ENCODE measurements around the gene TRABD2B. TPM values are rescaled to one million over a fixed set of nuclear protein-coding genes. Genes with fewer than 3 reads are reported as not detected.
A peak's percentile ranks its signal among the peaks of the same experiment; 100 is the strongest.

Gene TRABD2B
- polyA plus RNA-seq, 1 of the 3 experiments (the other 2 are of a cell fraction) = 0.03 TPM

- Histone ChIP-seq H3K9me3 (no peaks in the 10 kb centered on the region), H4K20me1 (ENCODE audit: insufficient read depth) (no peaks in the 10 kb centered on the region), H2AFZ (ENCODE audit: low read depth) (no peak overlapping the region), H3K4me1 (ENCODE audit: control insufficient read depth in 1 of 2, insufficient read depth in 2 of 2, low read depth in 1 of 2, low read length in 1 of 2) (peaks cover 0 to 3% of the 10 kb centered on the region in 2 experiments; a peak in 2 of 4 replicates), H3K27me3 (ENCODE audit: insufficient read depth) (no peaks in the 10 kb centered on the region), H3K4me2 (no peak overlapping the region), H3K4me3 (ENCODE audit: low read depth in 2 of 2, low read length in 1 of 2) (no peak overlapping the region), H3K9ac (no peak overlapping the region), H3K79me2 (ENCODE audit: insufficient read depth) (no peaks in the 10 kb centered on the region), H3K27ac (ENCODE audit: low read depth in 2 of 2, low read length in 1 of 2) (no peak overlapping the region), H3F3A (replicated peaks; ENCODE audit: insufficient read depth) (no peaks in the 10 kb centered on the region), H3K9me2 (no peaks in the 10 kb centered on the region), H3K36me3 (replicated peaks in 1 of 2; ENCODE audit: control insufficient read depth in 1 of 2, insufficient read depth in 2 of 2, low read length in 1 of 2) (no peaks in the 10 kb centered on the region)
- peak; percentile 65 for DNase-seq
- 62% methylated on average over 19 of the region's 19 CpGs for WGBS (ENCODE audit: low lambda C conversion rate)
- CTCF ChIA-PET = interaction anchor here (0.7 to 3.3 kb wide), 10 partner anchors 11 to 261 kb away, joined by 3 to 23 read pairs (median 4); partner anchors contain the start of gene TRABD2B
- POLR2A ChIA-PET = interaction anchor here (0.6 kb wide), 1 partner anchor 10 kb away, joined by 7 read pairs; no protein-coding TSS in a partner anchor
- TF ChIP-seq CHD2 (IDR thresholded peaks at IDR 0.05; ENCODE audit: low read length, partially characterized antibody) (no peak), POLR2AphosphoS5 (IDR thresholded peaks at IDR 0.05; ENCODE audit: low read depth, low read length) (no peak), MEF2A (IDR thresholded peaks at IDR 0.05; ENCODE audit: borderline replicate concordance, low read depth) (no peak), FOSL2 (IDR thresholded peaks at IDR 0.05; ENCODE audit: borderline replicate concordance, low read depth) (no peak), RAD21 (IDR thresholded peaks at IDR 0.05; ENCODE audit: low read length) (no peak), JUND (IDR thresholded peaks at IDR 0.05) (no peak), MAX (IDR thresholded peaks at IDR 0.05; ENCODE audit: low read depth) (no peak), RFX5 (IDR thresholded peaks at IDR 0.05; ENCODE audit: low read length) (no peak), PBX3 (IDR thresholded peaks at IDR 0.05) (no peak), IRF3 (IDR thresholded peaks at IDR 0.05; ENCODE audit: low read depth, low read length) (no peak), RXRA (IDR thresholded peaks at IDR 0.05; ENCODE audit: borderline replicate concordance, low read depth) (no peak), ZBTB33 (IDR thresholded peaks at IDR 0.05; ENCODE audit: borderline replicate concordance, low read depth) (no peak), FOXJ3 (CRISPR knock-in tag; IDR thresholded peaks at IDR 0.05) (no peak), CTCF (IDR thresholded peaks at IDR 0.05) (no peak), RCOR1 (IDR thresholded peaks at IDR 0.05; ENCODE audit: low read length) (no peak), USF2 (IDR thresholded peaks at IDR 0.05; ENCODE audit: borderline replicate concordance, low read depth, low read length) (no peak), ELF1 (IDR thresholded peaks at IDR 0.05) (no peak), GABPA (IDR thresholded peaks at IDR 0.05; ENCODE audit: low read depth) (no peak), GATA2 (CRISPR knock-in tag; IDR thresholded peaks at IDR 0.05) (no peak), USF1 (IDR thresholded peaks at IDR 0.05; ENCODE audit: borderline replicate concordance, low read depth) (no peak)
Measured at GRCh38 chr1:47986761-47987200, 10.4 kb downstream of the TRABD2B start.

All from SK-N-SH (cell line).